HG03558 (cell line): ENCODE results near the gene ATG9A.

Experiments
- ATAC-seq: cut with Tn5 transposase; IDR thresholded peaks from one replicate; pipeline ENCODE4 v1.9.1; 2021; ENCODE audit warnings: moderate number of reproducible peaks; ENCODE audit not compliant: unreplicated experiment; ENCODE audit errors: extremely low read depth

ATG9A gene

GRCh38 chr2:219228041-219228910 is 1.2 kb downstream of the ATG9A start:
- no peak for ATAC-seq

- no peak for ATAC-seq
These were observed 4.1 kb downstream of the ATG9A start for GRCh38 chr2:219225350-219225749.

GRCh38 chr2:219223831-219224610 is 5.4 kb downstream of the ATG9A start:
- no peak for ATAC-seq

GRCh38 chr2:219221957-219222518 is 7.4 kb downstream of the ATG9A start:
- no peak for ATAC-seq

GRCh38 chr2:219220652-219221402 is 8.6 kb downstream of the ATG9A start:
- ATAC-seq, result no peak

- ATAC-seq, result no peak
These were observed 9.5 kb downstream of the ATG9A start for GRCh38 chr2:219219784-219220532.

- ATAC-seq, result no peak
These were observed 10.4 kb downstream of the ATG9A start, which contains the start of gene ABCB6 for GRCh38 chr2:219218732-219219701. ABCB6 (minus strand) TSS chr2:219218958; CDS start chr2:219218673, 285 bp downstream.

GRCh38 chr2:219218217-219218731 is 11.2 kb downstream of the ATG9A start:
- no peak for ATAC-seq

- no peak for ATAC-seq
These were observed 12.9 kb downstream of the ATG9A start for GRCh38 chr2:219216535-219216915.

GRCh38 chr2:219215871-219216534 is 13.4 kb downstream of the ATG9A start:
- no peak for ATAC-seq

GRCh38 chr2:219214786-219215185 is 14.7 kb downstream of the ATG9A start:
- no peak for ATAC-seq

- ATAC-seq, result no peak
These were observed 15.3 kb downstream of the ATG9A start for GRCh38 chr2:219214141-219214540.

- no peak for ATAC-seq
These were observed 15.9 kb downstream of the ATG9A start for GRCh38 chr2:219213486-219214071.

- no peak for ATAC-seq
These were observed 16.4 kb downstream of the ATG9A start for GRCh38 chr2:219213026-219213415.

GRCh38 chr2:219210886-219211362 is 18.5 kb downstream of the ATG9A start:
- ATAC-seq, result no peak

- no peak for ATAC-seq
These were observed 19.1 kb downstream of the ATG9A start for GRCh38 chr2:219210196-219210885.
